ENCODE results near the gene ACAD8.

- TF ChIP-seq, protein P1, sequence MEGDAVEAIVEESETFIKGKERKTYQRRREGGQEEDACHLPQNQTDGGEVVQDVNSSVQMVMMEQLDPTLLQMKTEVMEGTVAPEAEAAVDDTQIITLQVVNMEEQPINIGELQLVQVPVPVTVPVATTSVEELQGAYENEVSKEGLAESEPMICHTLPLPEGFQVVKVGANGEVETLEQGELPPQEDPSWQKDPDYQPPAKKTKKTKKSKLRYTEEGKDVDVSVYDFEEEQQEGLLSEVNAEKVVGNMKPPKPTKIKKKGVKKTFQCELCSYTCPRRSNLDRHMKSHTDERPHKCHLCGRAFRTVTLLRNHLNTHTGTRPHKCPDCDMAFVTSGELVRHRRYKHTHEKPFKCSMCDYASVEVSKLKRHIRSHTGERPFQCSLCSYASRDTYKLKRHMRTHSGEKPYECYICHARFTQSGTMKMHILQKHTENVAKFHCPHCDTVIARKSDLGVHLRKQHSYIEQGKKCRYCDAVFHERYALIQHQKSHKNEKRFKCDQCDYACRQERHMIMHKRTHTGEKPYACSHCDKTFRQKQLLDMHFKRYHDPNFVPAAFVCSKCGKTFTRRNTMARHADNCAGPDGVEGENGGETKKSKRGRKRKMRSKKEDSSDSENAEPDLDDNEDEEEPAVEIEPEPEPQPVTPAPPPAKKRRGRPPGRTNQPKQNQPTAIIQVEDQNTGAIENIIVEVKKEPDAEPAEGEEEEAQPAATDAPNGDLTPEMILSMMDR (IDR thresholded peaks at IDR 0.05), result no peak
- no peak for TF ChIP-seq POLR2A (IDR thresholded peaks at IDR 0.05)
These were observed 11.0 kb upstream of the ACAD8 start for GRCh38 chr11:134242376-134242775.
